GM12874 (cell line): ENCODE data around the gene ZNF593.

ENCODE experiments used
- TF ChIP-seq, protein P1 (sequence below): IDR thresholded peaks from 2 replicates; pipeline ENCODE4 v1.5.1; 2011; ENCODE audit warnings: low read depth, mild to moderate bottlenecking, control low read depth, low read length, moderate library complexity; ENCODE audit not compliant: insufficient read depth

ZNF593 gene

DNA sequence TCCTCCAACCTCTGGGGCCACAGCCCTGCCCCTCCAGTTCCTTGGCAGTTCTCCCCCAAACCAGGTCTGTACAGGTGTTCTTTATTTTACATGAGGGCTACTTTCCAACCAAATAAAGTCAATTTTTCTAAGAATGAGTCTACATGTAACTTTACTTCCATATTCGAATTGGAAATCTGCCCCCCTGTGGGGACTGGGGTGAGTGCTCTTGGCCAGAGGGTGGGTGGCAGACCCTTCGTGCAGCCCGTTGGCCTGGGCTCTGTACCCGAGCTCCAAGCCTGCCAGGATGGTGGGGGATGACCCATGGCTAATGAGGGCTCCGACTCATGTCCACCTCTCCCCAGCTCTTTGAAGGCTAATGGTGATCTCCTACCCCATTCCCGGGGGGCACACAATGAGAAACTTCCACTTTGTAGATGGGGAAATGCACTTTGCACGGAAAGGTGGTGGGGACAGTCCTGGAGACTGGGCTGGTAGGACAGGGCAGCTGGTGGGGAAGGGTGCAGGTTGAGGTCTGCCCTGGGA, 20.1 kb downstream of the ZNF593 start:
- TF ChIP-seq, protein P1, sequence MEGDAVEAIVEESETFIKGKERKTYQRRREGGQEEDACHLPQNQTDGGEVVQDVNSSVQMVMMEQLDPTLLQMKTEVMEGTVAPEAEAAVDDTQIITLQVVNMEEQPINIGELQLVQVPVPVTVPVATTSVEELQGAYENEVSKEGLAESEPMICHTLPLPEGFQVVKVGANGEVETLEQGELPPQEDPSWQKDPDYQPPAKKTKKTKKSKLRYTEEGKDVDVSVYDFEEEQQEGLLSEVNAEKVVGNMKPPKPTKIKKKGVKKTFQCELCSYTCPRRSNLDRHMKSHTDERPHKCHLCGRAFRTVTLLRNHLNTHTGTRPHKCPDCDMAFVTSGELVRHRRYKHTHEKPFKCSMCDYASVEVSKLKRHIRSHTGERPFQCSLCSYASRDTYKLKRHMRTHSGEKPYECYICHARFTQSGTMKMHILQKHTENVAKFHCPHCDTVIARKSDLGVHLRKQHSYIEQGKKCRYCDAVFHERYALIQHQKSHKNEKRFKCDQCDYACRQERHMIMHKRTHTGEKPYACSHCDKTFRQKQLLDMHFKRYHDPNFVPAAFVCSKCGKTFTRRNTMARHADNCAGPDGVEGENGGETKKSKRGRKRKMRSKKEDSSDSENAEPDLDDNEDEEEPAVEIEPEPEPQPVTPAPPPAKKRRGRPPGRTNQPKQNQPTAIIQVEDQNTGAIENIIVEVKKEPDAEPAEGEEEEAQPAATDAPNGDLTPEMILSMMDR, result no peak

DNA sequence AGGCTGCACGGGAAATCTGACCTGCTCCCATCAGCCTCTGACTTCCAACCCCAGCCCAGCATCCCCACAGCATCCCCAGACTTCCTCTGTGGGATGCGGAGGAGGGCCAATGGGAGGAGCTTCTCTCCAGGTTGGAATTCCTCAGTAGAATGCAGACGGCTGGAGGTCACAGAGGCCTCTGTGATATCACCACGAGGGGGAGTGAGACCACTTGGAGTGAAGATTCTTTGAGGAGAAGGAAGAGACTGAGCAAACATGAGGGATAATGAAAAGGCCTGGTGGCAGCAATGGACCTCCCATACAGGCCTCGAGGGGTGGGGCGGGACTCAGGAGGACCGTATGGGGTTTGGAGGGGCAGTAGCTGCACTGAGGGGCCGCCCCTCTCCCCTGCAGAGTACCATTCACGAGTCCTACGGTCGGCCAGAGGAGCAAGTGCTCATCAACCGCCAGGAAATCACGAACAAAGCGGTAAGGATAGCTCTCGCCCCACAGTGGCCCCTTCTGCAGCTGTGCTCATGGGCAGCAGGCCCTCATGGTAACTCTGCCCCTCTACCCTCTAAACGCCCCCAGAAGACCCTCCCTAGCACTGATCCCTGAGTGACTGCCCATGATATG, 20.8 kb downstream of the ZNF593 start, which contains the start of gene CATSPER4:
Gene CATSPER4, plus strand, starts transcription at position 230 of the 615 bp plus-strand sequence. Its CDS starts 26 bp downstream, at position 256.
- TF ChIP-seq, protein P1, result 0 out of 2 replicates have a peak, but pooled peaks have one; percentile 15

DNA sequence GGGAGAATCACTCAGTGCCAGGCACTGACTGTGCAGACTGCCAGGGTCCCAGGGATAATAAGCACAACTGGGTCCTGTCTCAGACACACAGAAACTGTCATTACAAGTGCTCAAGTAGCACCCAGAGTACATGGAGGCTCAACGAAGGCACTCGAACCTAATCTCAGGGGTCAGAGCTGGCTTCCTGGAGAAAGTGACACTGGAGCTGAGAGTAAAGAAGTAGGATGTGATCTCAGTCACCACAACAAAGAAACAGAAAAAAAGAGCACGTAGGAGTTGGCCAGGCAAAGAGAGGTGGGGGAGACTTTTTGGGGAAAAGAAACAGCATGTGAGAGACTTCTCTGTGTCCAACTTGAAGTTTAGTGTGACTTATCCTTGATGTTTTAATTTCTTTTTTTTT, 22.0 kb downstream of the ZNF593 start:
- TF ChIP-seq, protein P1, result no peak

DNA sequence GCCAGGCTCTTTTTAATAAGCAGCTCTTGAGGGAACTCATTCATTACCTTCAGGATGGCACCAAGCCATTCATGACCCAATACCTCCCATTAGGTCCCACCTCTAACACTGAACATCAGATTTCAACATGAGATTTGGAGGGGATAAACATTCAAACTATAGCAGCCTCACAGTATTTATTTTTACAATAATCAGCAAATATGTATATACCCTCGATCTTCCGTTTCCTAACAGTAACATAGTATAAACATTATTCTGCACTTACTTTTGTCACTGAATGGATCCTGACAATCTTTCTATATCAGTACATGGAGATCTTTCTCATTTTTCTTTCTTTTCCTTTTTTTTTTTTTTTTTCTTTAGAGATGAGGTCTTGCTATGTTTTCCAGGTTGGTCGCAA, 26.1 kb downstream of the ZNF593 start:
- TF ChIP-seq, protein P1, result no peak

DNA sequence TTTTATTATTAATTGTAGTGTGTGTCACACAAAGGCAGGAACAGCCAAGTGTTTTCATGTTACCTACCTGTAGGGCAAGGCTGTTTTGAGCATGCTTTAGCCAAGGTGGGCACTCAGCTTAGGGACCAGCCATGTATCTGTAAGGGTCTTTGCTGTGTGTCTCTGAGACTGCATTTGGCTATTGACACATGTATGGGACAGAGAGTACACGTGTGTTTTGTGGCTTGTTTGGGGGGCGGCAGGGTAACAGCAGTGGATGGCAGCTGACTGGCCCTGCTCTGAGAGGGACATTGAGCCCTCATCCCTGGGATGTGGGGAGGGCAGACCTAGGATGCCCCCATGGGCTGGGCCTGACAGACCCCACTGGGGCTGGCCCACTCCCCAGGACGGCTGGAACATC, 27.6 kb downstream of the ZNF593 start:
- TF ChIP-seq, protein P1, result no peak

- TF ChIP-seq, protein P1, result no peak
Observed at GRCh38 chr1:26197813-26198212, 28.1 kb downstream of the ZNF593 start.

DNA sequence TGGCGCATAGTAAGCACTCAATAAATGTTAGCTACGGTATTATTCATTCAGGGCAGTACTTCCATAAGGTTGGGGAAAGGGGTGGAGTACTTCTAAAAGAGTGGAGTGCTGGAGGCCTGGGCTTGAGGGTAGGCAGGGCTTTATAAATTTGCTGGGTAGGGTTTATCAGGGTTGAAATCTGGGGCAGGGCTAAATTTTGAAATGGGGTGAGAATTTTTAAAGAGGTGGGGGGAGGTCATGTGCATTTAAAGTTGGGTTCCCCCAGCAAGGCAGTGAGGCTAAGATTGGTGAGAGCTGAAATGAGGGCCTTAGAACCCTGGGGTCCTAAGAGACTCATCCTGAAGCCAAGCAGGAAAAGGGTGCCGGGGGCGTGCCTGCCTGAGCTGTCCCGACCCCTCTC, 30.7 kb downstream of the ZNF593 start:
- TF ChIP-seq, protein P1, result no peak
